HepG2 (cell line): ENCODE data around the gene COMT. TPM values are rescaled to one million over a fixed set of nuclear protein-coding genes. Genes with fewer than 3 reads are reported as not detected.

Experiments used
- ARID2 ChIP-seq: sonication (generic); formaldehyde crosslinking; IDR thresholded peaks from 2 replicates; pipeline ENCODE4 v1.8.1; 2022; ENCODE audit warnings: mild to moderate bottlenecking, missing genetic modification reagents, borderline replicate concordance
- CBX5 ChIP-seq: sonication (generic); formaldehyde crosslinking; IDR thresholded peaks from 2 replicates; pipeline ENCODE4 v1.4.0; 2020; ENCODE audit warnings: missing genetic modification reagents, borderline replicate concordance
- KLF13 ChIP-seq: sonication (generic); formaldehyde crosslinking; IDR thresholded peaks from 2 replicates; pipeline ENCODE4 v1.4.0; 2020; ENCODE audit warnings: mild to moderate bottlenecking, missing genetic modification reagents
- KMT2B ChIP-seq: IDR thresholded peaks from 2 replicates; pipeline ENCODE4 v1.6.1; 2016; ENCODE audit warnings: missing genetic modification reagents, missing compliant biosample characterization
- MEIS2 ChIP-seq: sonication (generic); formaldehyde crosslinking; IDR thresholded peaks from 2 replicates; pipeline ENCODE4 v1.9.0; 2021; ENCODE audit warnings: mild to moderate bottlenecking, missing genetic modification reagents
- NKX3-1 ChIP-seq: sonication (generic); formaldehyde crosslinking; IDR thresholded peaks from 2 replicates; pipeline ENCODE4 v1.5.0; 2020; ENCODE audit warnings: missing genetic modification reagents
- REXO4 ChIP-seq: sonication (generic); formaldehyde crosslinking; IDR thresholded peaks from 2 replicates; pipeline ENCODE4 v1.8.0; 2022; ENCODE audit warnings: missing genetic modification reagents, mild to moderate bottlenecking, borderline replicate concordance
- RFX1 ChIP-seq: fragments of 450-650 bp; IDR thresholded peaks from 2 replicates; pipeline ENCODE4 v1.6.1; 2017
- TEAD2 ChIP-seq: sonication (generic); formaldehyde crosslinking; IDR thresholded peaks from 2 replicates; pipeline ENCODE4 v1.9.0; 2021; ENCODE audit warnings: missing genetic modification reagents
- XRCC5 ChIP-seq: fragments of 200-400 bp; formaldehyde crosslinking; optimal IDR thresholded peaks from 2 replicates; pipeline ENCODE3; 2017; ENCODE audit warnings: mild to moderate bottlenecking, low read length
- ZNF20 ChIP-seq: sonication (generic); formaldehyde crosslinking; IDR thresholded peaks from 2 replicates; pipeline ENCODE4 v1.4.0; 2020; ENCODE audit warnings: mild to moderate bottlenecking, moderate library complexity, missing genetic modification reagents
- ZSCAN21 ChIP-seq: sonication (generic); formaldehyde crosslinking; IDR thresholded peaks from 2 replicates; pipeline ENCODE4 v1.8.0; 2022; ENCODE audit warnings: mild to moderate bottlenecking, missing genetic modification reagents, moderate library complexity, borderline replicate concordance
- polyA plus RNA-seq, 8 experiments: library from polyadenylated mRNA; depleted of rRNA in 3 of 8; stranded (reverse) in 7 of 8; unstranded in 1 of 8; fragments of >200 nt; fragmentation: Illumina TruSeq in 4 of 8; extraction: Trizol in 4 of 8; gene quantifications; 2 replicates each; pipeline versions ENCODE4 v1.2.1 to v1.2.3, GENCODE V29; 2011 to 2016; ENCODE audit warnings: low read depth in 4 of 8, missing spikeins in 1 of 8, mixed read lengths in 1 of 8; ENCODE audit not compliant: insufficient read depth in 1 of 8
- total RNA-seq, 5 experiments: library from RNA; depleted of rRNA; stranded (reverse); fragments of >200 nt; fragmentation: Illumina TruSeq; extraction: Trizol; gene quantifications; 2 replicates each; pipeline ENCODE4 v1.2.3, GENCODE V29; 2016; ENCODE audit warnings: low read depth in 1 of 5
- TF ChIP-seq, protein P1 (sequence below): sonication (generic); formaldehyde crosslinking; IDR thresholded peaks from 2 replicates; pipeline ENCODE4 v1.4.0; 2020; ENCODE audit warnings: missing genetic modification reagents, mild to moderate bottlenecking, borderline replicate concordance
- TF ChIP-seq, protein P2 (sequence below): sonication (generic); formaldehyde crosslinking; conservative IDR thresholded peaks from 2 replicates; pipeline ENCODE4 v1.8.0; 2022; ENCODE audit warnings: mild to moderate bottlenecking, moderate library complexity, missing genetic modification reagents
- TF ChIP-seq, protein P3 (sequence below): sonication (generic); formaldehyde crosslinking; IDR thresholded peaks from 2 replicates; pipeline ENCODE4 v1.5.1; 2020; ENCODE audit warnings: mild to moderate bottlenecking, missing genetic modification reagents, moderate library complexity
- TF ChIP-seq, protein P4 (sequence below): sonication (generic); formaldehyde crosslinking; IDR thresholded peaks from 2 replicates; pipeline ENCODE4 v1.4.0; 2020; ENCODE audit warnings: mild to moderate bottlenecking, missing genetic modification reagents, borderline replicate concordance
- TF ChIP-seq, protein P5 (sequence below): sonication (generic); formaldehyde crosslinking; IDR thresholded peaks from 2 replicates; pipeline ENCODE4 v1.8.0; 2022; ENCODE audit warnings: mild to moderate bottlenecking, missing genetic modification reagents, moderate library complexity
- TF ChIP-seq, protein P6 (sequence below): sonication (generic); formaldehyde crosslinking; IDR thresholded peaks from 2 replicates; pipeline ENCODE4 v1.5.0; 2020; ENCODE audit warnings: missing genetic modification reagents

The COMT gene
- total and polyA plus RNA-seq, 2 of the 13 experiments (the other 11 are each of a cell fraction or from before 2014, with no cell fraction given) = 156 to 162 TPM

DNA sequence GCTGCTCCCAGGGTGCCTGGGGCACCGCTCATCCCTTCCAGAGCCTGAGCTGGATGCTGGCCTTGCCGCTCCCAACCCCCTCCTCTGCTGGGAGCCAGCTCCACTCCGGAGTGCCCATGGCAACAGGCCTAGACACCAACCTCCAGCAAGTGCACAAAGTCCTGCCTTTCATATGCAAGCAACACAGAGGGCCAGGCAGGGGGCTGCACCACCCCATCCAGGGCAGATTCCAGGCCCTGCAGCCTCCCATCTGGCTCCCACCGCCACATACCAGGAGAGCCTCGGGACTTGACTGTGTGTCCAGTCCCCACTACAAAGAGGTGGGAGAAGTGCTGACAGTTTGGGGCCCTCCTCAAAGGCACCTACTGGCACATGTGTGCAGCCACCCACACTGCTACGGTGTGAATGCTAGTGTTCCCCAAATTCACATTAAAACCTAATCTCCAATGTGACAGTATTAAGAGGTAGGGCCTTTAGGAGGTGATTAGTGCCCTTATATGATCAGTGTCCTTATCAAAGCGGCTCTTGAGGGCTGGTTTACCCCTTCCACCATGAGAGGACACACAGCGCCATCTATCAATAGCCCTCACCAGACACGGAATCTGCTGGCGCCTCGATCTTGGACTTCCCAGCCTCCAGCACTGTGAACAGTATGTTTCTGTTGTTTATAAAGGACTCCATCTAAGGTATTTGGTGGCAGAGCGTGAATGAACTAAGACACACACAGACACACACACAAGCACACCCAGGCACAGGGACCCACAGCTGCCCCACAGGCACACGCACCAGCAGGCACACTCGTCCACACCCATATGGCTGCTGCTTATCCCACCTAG is 58.9 kb downstream of the COMT start (continued):
- TF ChIP-seq, protein P1, sequence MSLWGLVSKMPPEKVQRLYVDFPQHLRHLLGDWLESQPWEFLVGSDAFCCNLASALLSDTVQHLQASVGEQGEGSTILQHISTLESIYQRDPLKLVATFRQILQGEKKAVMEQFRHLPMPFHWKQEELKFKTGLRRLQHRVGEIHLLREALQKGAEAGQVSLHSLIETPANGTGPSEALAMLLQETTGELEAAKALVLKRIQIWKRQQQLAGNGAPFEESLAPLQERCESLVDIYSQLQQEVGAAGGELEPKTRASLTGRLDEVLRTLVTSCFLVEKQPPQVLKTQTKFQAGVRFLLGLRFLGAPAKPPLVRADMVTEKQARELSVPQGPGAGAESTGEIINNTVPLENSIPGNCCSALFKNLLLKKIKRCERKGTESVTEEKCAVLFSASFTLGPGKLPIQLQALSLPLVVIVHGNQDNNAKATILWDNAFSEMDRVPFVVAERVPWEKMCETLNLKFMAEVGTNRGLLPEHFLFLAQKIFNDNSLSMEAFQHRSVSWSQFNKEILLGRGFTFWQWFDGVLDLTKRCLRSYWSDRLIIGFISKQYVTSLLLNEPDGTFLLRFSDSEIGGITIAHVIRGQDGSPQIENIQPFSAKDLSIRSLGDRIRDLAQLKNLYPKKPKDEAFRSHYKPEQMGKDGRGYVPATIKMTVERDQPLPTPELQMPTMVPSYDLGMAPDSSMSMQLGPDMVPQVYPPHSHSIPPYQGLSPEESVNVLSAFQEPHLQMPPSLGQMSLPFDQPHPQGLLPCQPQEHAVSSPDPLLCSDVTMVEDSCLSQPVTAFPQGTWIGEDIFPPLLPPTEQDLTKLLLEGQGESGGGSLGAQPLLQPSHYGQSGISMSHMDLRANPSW (CRISPR knock-in tag) = no peak
- TF ChIP-seq CBX5 (CRISPR knock-in tag) (no peak), XRCC5 (peak; percentile 11), NKX3-1 (no peak), REXO4 (CRISPR knock-in tag) (no peak), KLF13 (no peak), MEIS2 (CRISPR knock-in tag) (no peak), ARID2 (no peak), TEAD2 (CRISPR knock-in tag) (no peak), RFX1 (peak; percentile 81), ZNF20 (CRISPR knock-in tag) (no peak), KMT2B (CRISPR knock-in tag) (no peak), ZSCAN21 (CRISPR knock-in tag) (0 out of 2 replicates have a peak, but pooled peaks have one; percentile 55)
- TF ChIP-seq, protein P2, sequence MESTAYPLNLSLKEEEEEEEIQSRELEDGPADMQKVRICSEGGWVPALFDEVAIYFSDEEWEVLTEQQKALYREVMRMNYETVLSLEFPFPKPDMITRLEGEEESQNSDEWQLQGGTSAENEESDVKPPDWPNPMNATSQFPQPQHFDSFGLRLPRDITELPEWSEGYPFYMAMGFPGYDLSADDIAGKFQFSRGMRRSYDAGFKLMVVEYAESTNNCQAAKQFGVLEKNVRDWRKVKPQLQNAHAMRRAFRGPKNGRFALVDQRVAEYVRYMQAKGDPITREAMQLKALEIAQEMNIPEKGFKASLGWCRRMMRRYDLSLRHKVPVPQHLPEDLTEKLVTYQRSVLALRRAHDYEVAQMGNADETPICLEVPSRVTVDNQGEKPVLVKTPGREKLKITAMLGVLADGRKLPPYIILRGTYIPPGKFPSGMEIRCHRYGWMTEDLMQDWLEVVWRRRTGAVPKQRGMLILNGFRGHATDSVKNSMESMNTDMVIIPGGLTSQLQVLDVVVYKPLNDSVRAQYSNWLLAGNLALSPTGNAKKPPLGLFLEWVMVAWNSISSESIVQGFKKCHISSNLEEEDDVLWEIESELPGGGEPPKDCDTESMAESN = no peak
- TF ChIP-seq, protein P3, sequence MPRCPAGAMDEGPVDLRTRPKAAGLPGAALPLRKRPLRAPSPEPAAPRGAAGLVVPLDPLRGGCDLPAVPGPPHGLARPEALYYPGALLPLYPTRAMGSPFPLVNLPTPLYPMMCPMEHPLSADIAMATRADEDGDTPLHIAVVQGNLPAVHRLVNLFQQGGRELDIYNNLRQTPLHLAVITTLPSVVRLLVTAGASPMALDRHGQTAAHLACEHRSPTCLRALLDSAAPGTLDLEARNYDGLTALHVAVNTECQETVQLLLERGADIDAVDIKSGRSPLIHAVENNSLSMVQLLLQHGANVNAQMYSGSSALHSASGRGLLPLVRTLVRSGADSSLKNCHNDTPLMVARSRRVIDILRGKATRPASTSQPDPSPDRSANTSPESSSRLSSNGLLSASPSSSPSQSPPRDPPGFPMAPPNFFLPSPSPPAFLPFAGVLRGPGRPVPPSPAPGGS = peak; percentile 42; the same call in 1 of the 2 replicates
- TF ChIP-seq, protein P4, sequence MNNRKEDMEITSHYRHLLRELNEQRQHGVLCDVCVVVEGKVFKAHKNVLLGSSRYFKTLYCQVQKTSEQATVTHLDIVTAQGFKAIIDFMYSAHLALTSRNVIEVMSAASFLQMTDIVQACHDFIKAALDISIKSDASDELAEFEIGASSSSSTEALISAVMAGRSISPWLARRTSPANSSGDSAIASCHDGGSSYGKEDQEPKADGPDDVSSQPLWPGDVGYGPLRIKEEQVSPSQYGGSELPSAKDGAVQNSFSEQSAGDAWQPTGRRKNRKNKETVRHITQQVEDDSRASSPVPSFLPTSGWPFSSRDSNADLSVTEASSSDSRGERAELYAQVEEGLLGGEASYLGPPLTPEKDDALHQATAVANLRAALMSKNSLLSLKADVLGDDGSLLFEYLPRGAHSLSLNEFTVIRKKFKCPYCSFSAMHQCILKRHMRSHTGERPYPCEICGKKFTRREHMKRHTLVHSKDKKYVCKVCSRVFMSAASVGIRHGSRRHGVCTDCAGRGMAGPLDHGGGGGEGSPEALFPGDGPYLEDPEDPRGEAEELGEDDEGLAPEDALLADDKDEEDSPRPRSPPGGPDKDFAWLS = no peak
- TF ChIP-seq, protein P5, sequence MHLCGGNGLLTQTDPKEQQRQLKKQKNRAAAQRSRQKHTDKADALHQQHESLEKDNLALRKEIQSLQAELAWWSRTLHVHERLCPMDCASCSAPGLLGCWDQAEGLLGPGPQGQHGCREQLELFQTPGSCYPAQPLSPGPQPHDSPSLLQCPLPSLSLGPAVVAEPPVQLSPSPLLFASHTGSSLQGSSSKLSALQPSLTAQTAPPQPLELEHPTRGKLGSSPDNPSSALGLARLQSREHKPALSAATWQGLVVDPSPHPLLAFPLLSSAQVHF (CRISPR knock-in tag) = no peak
- TF ChIP-seq, protein P6, sequence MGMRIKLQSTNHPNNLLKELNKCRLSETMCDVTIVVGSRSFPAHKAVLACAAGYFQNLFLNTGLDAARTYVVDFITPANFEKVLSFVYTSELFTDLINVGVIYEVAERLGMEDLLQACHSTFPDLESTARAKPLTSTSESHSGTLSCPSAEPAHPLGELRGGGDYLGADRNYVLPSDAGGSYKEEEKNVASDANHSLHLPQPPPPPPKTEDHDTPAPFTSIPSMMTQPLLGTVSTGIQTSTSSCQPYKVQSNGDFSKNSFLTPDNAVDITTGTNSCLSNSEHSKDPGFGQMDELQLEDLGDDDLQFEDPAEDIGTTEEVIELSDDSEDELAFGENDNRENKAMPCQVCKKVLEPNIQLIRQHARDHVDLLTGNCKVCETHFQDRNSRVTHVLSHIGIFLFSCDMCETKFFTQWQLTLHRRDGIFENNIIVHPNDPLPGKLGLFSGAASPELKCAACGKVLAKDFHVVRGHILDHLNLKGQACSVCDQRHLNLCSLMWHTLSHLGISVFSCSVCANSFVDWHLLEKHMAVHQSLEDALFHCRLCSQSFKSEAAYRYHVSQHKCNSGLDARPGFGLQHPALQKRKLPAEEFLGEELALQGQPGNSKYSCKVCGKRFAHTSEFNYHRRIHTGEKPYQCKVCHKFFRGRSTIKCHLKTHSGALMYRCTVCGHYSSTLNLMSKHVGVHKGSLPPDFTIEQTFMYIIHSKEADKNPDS (CRISPR knock-in tag) = no peak
